Endothelial cell of umbilical vein (primary cell): ENCODE data around the gene AATF. TPM values are rescaled to one million over a fixed set of nuclear protein-coding genes. Genes with fewer than 3 reads are reported as not detected.

ENCODE experiments used
- BruUV-seq: library from RNA; stranded (reverse); fragments of 400-500 nt; replicated peaks from 2 replicates; lab custom pipeline; 2021; lab: Mats Ljungman, UMichigan
- CTCF ChIA-PET: fragments of 300-600, 350-600 bp; sonication (Branson Sonifier 250); formaldehyde crosslinking; loops from one replicate; lab custom pipeline; 2021; ENCODE audit warnings: antibody characterized with exemption, inconsistent platforms; lab: Charles Lee
- POLR2A ChIA-PET: fragments of 300-600, 350-600 bp; sonication (Branson Sonifier 250); formaldehyde crosslinking; loops from one replicate; lab custom pipeline; 2021; ENCODE audit warnings: antibody characterized with exemption, inconsistent platforms; lab: Charles Lee
- DNase-seq: peaks from one replicate; pipeline ENCODE4 v3.0.0-alpha.2; 2011; ENCODE audit warnings: low read depth, low spot score
- FAIRE-seq: peaks from 2 replicates; lab custom pipeline; 2011; peaks lifted over from hg19 to GRCh38; lab: Jason Lieb, UNC
- H2AFZ ChIP-seq: 2 replicates; pipeline ENCODE4 v1.6.0; 2012; ENCODE audit warnings: low read depth, low read length, control low read depth, inconsistent platforms
- H3K27ac ChIP-seq: 2 replicates; pipeline ENCODE4 v1.5.1; 2011; ENCODE audit warnings: low read depth, mild to moderate bottlenecking, control low read depth, low read length, moderate library complexity; ENCODE audit not compliant: insufficient read depth
- H3K27me3 ChIP-seq, 2 experiments: 2 replicates each; pipeline versions ENCODE4 v1.6.0 to v1.6.1; 2011; ENCODE audit warnings: low read length in 2 of 2, mixed read lengths in 1 of 2; ENCODE audit not compliant: control insufficient read depth in 2 of 2, insufficient read depth in 2 of 2
- H3K36me3 ChIP-seq, 2 experiments: 2 replicates in 1 of 2; 3 replicates in 1 of 2; pipeline ENCODE4 v1.5.1; 2011; ENCODE audit warnings: low read length in 2 of 2, mild to moderate bottlenecking in 1 of 2, moderate library complexity in 1 of 2; ENCODE audit not compliant: control insufficient read depth in 2 of 2, insufficient read depth in 2 of 2; ENCODE audit errors: extremely low read depth in 1 of 2
- H3K4me1 ChIP-seq: 3 replicates; pipeline ENCODE4 v1.5.1; 2011; ENCODE audit warnings: mild to moderate bottlenecking, low read length; ENCODE audit not compliant: control insufficient read depth, insufficient read depth; ENCODE audit errors: extremely low read depth
- H3K4me2 ChIP-seq: 2 replicates; pipeline ENCODE4 v1.6.1; 2011; ENCODE audit warnings: low read length, control low read depth, mixed read lengths; ENCODE audit not compliant: insufficient read depth
- H3K4me3 ChIP-seq, 3 experiments: fragments of 200-600 bp in 1 of 3; sonication (generic), shearing (Covaris generic) in 1 of 3; replicated peaks in 1 of 3; 2 replicates each; pipeline ENCODE4 v1.5.1; 2011 to 2016; ENCODE audit warnings: control low read depth in 3 of 3, low read length in 3 of 3, mild to moderate bottlenecking in 2 of 3, inconsistent platforms in 1 of 3, low read depth in 1 of 3, moderate library complexity in 1 of 3; ENCODE audit not compliant: insufficient read depth in 1 of 3
- H3K79me2 ChIP-seq: 2 replicates; pipeline ENCODE4 v1.6.0; 2012; ENCODE audit warnings: low read length, inconsistent platforms; ENCODE audit not compliant: control insufficient read depth, insufficient read depth
- H3K9ac ChIP-seq: replicated peaks from 2 replicates; pipeline ENCODE3; 2011; ENCODE audit warnings: low read length, control low read depth; ENCODE audit not compliant: insufficient read depth; ENCODE audit errors: extremely low read depth
- H3K9me1 ChIP-seq: replicated peaks from 3 replicates; pipeline ENCODE4 v1.6.0; 2011; ENCODE audit warnings: mild to moderate bottlenecking, low read length; ENCODE audit not compliant: control insufficient read depth, insufficient read depth; ENCODE audit errors: extremely low read depth
- H3K9me3 ChIP-seq: replicated peaks from 2 replicates; pipeline ENCODE4 v1.5.1; 2012; ENCODE audit warnings: low read length, inconsistent platforms; ENCODE audit not compliant: control insufficient read depth, insufficient read depth
- H4K20me1 ChIP-seq: replicated peaks from 2 replicates; pipeline ENCODE3; 2011; ENCODE audit warnings: mild to moderate bottlenecking, low read length; ENCODE audit not compliant: control insufficient read depth, insufficient read depth; ENCODE audit errors: extremely low read depth
- EZH2 ChIP-seq: IDR thresholded peaks from 2 replicates; pipeline ENCODE4 v1.6.1; 2012; ENCODE audit warnings: borderline replicate concordance, low read depth, mild to moderate bottlenecking, moderate library complexity, low read length, inconsistent platforms; ENCODE audit not compliant: severe bottlenecking
- FOS ChIP-seq: IDR thresholded peaks from 2 replicates; pipeline ENCODE4 v1.6.1; 2011; ENCODE audit warnings: mild to moderate bottlenecking, low read length, moderate library complexity, borderline replicate concordance; ENCODE audit not compliant: insufficient read depth
- GATA2 ChIP-seq: IDR thresholded peaks from 2 replicates; pipeline ENCODE4 v1.7.0; 2011; ENCODE audit warnings: low read depth, mild to moderate bottlenecking, moderate library complexity, mixed read lengths, low read length; ENCODE audit not compliant: insufficient read length, insufficient read depth
- JUN ChIP-seq: IDR thresholded peaks from 2 replicates; pipeline ENCODE4 v1.6.1; 2011; ENCODE audit warnings: borderline replicate concordance, low read depth; ENCODE audit not compliant: insufficient read length, insufficient read depth
- MYC ChIP-seq: IDR thresholded peaks from one replicate; pipeline ENCODE4 v1.6.1; 2011; ENCODE audit warnings: mild to moderate bottlenecking, low read depth, low read length
- POLR2A ChIP-seq: IDR thresholded peaks from 2 replicates; pipeline ENCODE4 v1.6.1; 2012; ENCODE audit warnings: low read depth, mild to moderate bottlenecking, control low read depth, low read length
- POLR2AphosphoS5 ChIP-seq: IDR thresholded peaks from 2 replicates; pipeline ENCODE4 v1.6.1; 2012; ENCODE audit warnings: low read depth, mild to moderate bottlenecking, control low read depth, low read length, moderate library complexity; ENCODE audit not compliant: insufficient read depth
- dilution Hi-C: fragments of 300-500 bp; cut with MboI; formaldehyde crosslinking; loops from one replicate; pipeline ENCODE4 v1.15.0; 2019; ENCODE audit warnings: low sequenced_read_pairs; ENCODE audit not compliant: extremely low pct_ligation_motif_present
- intact Hi-C: fragments of 100-400 bp; cut with micrococcal nuclease; formaldehyde crosslinking; loops from one replicate; pipeline ENCODE4 v1.10.0; 2022
- polyA plus RNA-seq, 4 experiments: library from polyadenylated mRNA; depleted of rRNA in 3 of 4; stranded (reverse) in 3 of 4; unstranded in 1 of 4; fragments of >200 nt; gene quantifications; 2 replicates each; pipeline versions ENCODE4 v1.2.1 to v1.2.3, GENCODE V29; 2011 to 2012; ENCODE audit warnings: missing spikeins in 1 of 4
- total RNA-seq: library from RNA; stranded (reverse); gene quantifications from 2 replicates; pipeline ENCODE4 v1.2.3, GENCODE V29; 2021
- TF ChIP-seq, protein P1 (sequence below): IDR thresholded peaks from 2 replicates; pipeline ENCODE4 v1.6.1; 2011; ENCODE audit not compliant: insufficient read depth, insufficient read length
- TF ChIP-seq, protein P2 (sequence below), 2 donors: IDR thresholded peaks; 1 replicate in 1 of 2; 2 replicates in 1 of 2; pipeline ENCODE4 v1.5.1; 2011; ENCODE audit warnings: low read length in 2 of 2, mild to moderate bottlenecking in 2 of 2, moderate library complexity in 2 of 2, control low read depth in 1 of 2, inconsistent platforms in 1 of 2, low read depth in 1 of 2; ENCODE audit not compliant: insufficient read depth in 1 of 2; ENCODE audit errors: extremely low read depth in 1 of 2

Gene AATF
- total and polyA plus RNA-seq, 2 donors (not counting 3 experiments of a cell fraction or from before 2014, with no cell fraction given), result 15.7 to 47.2 TPM

DNA sequence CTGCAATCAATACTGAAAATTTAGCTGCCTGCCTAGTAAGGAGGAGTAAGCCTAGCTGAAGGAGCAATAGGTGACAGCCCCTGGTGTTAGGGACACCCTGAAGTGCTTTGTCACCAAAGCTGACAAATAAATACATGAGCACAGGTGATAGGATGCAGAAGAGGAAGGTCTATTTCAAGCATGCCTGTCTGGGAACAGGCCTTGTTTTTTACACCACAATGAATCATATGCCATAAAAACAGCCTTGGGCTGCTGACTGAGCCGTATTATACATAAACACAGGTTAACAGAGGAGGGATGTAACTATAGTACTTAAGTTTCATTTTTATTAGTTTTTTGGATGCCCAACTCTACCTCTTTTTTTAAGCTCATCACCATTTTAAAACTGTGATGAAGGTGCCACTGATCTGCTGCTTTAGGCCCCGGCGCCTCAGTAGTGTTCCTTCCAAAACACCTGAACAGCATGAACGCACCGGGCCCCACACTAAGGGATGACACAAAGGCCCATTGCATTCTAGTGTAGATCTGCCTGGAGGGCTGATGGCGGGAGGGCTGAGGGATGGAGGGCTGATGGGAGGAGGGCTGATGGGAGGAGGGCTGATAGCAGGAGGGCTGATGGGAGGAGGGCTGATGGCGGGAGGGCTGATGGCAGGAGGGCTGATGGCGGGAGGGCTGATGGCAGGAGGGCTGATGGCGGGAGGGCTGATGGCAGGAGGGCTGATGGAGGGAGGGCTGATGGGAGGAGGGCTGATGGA, 150.3 kb downstream of the AATF start:
- intact Hi-C loops, result no loop called here
- no peaks in the 10 kb centered on the region for H4K20me1 ChIP-seq
- H3K9me3 ChIP-seq, result no peaks in the 10 kb centered on the region
- CTCF ChIA-PET, result no interaction called here
- dilution Hi-C loops, result no loop called here
- no peaks in the 10 kb centered on the region for H3K9me1 ChIP-seq
- no peaks in the 10 kb centered on the region for H3K4me1 ChIP-seq
- no peak overlapping the region for H3K9ac ChIP-seq
- FAIRE-seq, result no peak
- DNase-seq, result no peak
- BruUV-seq, result no TSS peak
- no peak overlapping the region for H3K4me2 ChIP-seq
- H3K27me3 ChIP-seq, result no peaks in the 10 kb centered on the region
- H2AFZ ChIP-seq, result no peak overlapping the region
- H3K79me2 ChIP-seq, result no peaks in the 10 kb centered on the region
- TF ChIP-seq MYC (no peak), GATA2 (no peak), POLR2AphosphoS5 (no peak), FOS (no peak), POLR2A (no peak), JUN (no peak), EZH2 (no peak)
- TF ChIP-seq, protein P1, sequence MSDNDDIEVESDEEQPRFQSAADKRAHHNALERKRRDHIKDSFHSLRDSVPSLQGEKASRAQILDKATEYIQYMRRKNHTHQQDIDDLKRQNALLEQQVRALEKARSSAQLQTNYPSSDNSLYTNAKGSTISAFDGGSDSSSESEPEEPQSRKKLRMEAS, result no peak
- TF ChIP-seq, protein P2, sequence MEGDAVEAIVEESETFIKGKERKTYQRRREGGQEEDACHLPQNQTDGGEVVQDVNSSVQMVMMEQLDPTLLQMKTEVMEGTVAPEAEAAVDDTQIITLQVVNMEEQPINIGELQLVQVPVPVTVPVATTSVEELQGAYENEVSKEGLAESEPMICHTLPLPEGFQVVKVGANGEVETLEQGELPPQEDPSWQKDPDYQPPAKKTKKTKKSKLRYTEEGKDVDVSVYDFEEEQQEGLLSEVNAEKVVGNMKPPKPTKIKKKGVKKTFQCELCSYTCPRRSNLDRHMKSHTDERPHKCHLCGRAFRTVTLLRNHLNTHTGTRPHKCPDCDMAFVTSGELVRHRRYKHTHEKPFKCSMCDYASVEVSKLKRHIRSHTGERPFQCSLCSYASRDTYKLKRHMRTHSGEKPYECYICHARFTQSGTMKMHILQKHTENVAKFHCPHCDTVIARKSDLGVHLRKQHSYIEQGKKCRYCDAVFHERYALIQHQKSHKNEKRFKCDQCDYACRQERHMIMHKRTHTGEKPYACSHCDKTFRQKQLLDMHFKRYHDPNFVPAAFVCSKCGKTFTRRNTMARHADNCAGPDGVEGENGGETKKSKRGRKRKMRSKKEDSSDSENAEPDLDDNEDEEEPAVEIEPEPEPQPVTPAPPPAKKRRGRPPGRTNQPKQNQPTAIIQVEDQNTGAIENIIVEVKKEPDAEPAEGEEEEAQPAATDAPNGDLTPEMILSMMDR (IDR thresholded peaks at IDR 0.05; ENCODE audit: extremely low read depth in 1 of 2, insufficient read depth in 1 of 2, low read depth in 1 of 2, low read length in 2 of 2), result no peak
- no peak overlapping the region for H3K4me3 ChIP-seq
- POLR2A ChIA-PET, result no interaction called here
- no peak overlapping the region for H3K27ac ChIP-seq
- peaks cover 21 to 30% of the 10 kb centered on the region in 2 experiments for H3K36me3 ChIP-seq
